ENCODE data around the gene HK2. TPM values are rescaled to one million over a fixed set of nuclear protein-coding genes. Genes with fewer than 3 reads are reported as not detected.
"Not testable (repeated sequence)": the region's sequence is repeated elsewhere in the genome, so short reads cannot be mapped to it uniquely, and the experiment has no call there.

Gene HK2
- 6.8 TPM for total RNA-seq

DNA sequence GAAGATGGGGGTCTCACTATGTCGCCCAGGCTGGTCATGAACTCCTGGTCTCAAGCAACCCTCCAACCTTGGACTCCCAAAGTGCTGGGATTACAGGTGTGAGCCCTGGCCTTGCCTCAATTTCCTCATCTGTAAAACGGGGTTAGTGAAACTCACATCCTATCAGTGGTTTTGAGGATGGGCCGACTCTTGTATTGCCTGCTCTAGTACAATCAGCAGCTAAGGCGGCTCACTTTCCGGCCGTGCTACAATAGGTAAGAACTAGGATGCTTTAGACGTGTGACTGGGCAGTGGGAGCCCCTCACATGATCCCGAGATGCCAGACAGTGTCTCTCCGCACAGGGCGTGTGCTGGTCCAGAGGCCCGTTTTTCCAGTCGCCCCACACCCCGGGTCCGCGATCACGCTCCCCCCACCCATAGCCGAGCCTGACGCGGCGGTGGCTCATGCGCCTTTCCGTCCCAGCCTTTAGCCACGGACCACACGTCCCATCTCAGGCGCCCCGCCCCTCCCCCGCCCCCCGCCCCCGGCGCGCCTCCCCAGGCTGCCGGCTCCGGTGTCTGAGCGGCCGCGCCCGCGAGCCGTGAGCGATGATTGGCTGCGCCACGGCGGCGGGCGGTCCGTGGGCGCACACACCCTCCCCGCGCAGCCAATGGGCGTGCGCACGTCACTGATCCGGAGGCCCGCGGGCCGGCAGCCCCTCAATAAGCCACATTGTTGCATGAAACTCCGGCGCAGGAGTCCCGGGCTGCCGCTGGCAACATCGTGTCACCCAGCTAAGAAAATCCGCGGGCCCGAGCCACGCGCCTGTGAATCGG is at the start of gene HK2:
Gene HK2, plus strand, starts transcription at position 710 of the 816 bp plus-strand sequence. CDS start 454 bp downstream, outside the sequence.
- intact Hi-C loops (cut with DNase I) = loop anchor here (2.0 to 5.0 kb wide), 5 partner anchors 43 to 181 kb away; partner anchors contain the start of gene SEMA4F
- no peaks in the 10 kb centered on the region for H3K27me3 ChIP-seq
- peak within 1 kb of the TSS; percentile 71 to 81 for H3K4me3 ChIP-seq
- no peaks in the 10 kb centered on the region for H3K36me3 ChIP-seq
- H3K4me1 ChIP-seq = peaks cover 0 to 15% of the 10 kb centered on the region in 2 donors
- TF ChIP-seq, protein P1, sequence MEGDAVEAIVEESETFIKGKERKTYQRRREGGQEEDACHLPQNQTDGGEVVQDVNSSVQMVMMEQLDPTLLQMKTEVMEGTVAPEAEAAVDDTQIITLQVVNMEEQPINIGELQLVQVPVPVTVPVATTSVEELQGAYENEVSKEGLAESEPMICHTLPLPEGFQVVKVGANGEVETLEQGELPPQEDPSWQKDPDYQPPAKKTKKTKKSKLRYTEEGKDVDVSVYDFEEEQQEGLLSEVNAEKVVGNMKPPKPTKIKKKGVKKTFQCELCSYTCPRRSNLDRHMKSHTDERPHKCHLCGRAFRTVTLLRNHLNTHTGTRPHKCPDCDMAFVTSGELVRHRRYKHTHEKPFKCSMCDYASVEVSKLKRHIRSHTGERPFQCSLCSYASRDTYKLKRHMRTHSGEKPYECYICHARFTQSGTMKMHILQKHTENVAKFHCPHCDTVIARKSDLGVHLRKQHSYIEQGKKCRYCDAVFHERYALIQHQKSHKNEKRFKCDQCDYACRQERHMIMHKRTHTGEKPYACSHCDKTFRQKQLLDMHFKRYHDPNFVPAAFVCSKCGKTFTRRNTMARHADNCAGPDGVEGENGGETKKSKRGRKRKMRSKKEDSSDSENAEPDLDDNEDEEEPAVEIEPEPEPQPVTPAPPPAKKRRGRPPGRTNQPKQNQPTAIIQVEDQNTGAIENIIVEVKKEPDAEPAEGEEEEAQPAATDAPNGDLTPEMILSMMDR (IDR thresholded peaks at IDR 0.05) = no peak
- no peaks in the 10 kb centered on the region for H3K9me3 ChIP-seq
- H3K27ac ChIP-seq = peak within 1 kb of the TSS; percentile 78 to 87
- peak; percentile 54 to 91 for DNase-seq (ENCODE audit: low spot score in 2 of 2)

DNA sequence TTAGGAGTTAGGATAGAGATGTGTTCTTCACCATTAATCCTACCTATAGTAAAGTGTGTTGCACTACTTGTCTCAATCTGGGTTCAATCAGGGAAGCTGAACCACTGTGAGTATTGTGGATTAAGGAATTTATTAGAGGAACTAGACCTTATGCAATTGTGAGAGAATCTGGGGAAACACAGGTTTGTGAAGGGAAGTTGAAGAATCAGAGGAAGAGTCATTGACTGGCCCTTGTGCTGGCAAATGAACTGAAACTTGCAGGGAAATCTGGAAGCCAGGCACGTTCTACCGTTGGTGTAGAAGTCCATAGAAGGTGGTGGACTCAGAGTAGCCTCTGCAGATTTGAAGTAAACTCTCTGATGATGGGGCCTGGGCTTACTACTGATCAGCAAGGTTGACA is 44.7 kb upstream of the HK2 start:
- H3K36me3 ChIP-seq = no peaks in the 10 kb centered on the region
- TF ChIP-seq, protein P1 (IDR thresholded peaks at IDR 0.05) = no peak
- H3K27me3 ChIP-seq = no peaks in the 10 kb centered on the region
- no peak overlapping the region for H3K27ac ChIP-seq
- no peaks in the 10 kb centered on the region for H3K9me3 ChIP-seq
- no peaks in the 10 kb centered on the region for H3K4me1 ChIP-seq
- intact Hi-C loops (cut with DNase I) = no loop called here
- no peak for DNase-seq (ENCODE audit: low spot score in 2 of 2)
- no peak overlapping the region for H3K4me3 ChIP-seq

DNA sequence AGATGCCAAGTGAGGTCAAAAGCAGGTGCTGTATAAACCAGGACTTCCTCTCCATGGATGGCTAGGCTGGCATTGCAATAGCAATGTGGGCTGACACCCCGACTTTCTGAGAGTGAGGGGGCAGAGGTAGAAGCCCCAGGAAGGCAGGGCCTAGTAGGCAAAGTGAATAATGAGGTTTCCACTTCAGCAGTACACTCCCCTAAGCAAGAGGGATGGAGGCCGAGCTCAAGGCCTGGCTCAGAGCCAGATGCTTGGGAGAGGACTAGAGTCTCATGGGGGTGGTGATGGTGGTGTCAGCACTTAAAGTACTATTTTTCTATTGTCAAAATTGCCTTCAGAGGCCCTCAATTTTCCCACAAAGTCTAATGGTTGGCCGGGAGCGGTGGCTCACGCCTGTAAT is 41.6 kb upstream of the HK2 start:
- Histone ChIP-seq H3K27ac (no peak overlapping the region), H3K4me3 (no peak overlapping the region), H3K9me3 (no peaks in the 10 kb centered on the region), H3K27me3 (no peaks in the 10 kb centered on the region), H3K36me3 (no peaks in the 10 kb centered on the region), H3K4me1 (no peaks in the 10 kb centered on the region)
- TF ChIP-seq, protein P1 (IDR thresholded peaks at IDR 0.05) = no peak
- intact Hi-C loops (cut with DNase I) = no loop called here
- no peak for DNase-seq (ENCODE audit: low spot score in 2 of 2)

DNA sequence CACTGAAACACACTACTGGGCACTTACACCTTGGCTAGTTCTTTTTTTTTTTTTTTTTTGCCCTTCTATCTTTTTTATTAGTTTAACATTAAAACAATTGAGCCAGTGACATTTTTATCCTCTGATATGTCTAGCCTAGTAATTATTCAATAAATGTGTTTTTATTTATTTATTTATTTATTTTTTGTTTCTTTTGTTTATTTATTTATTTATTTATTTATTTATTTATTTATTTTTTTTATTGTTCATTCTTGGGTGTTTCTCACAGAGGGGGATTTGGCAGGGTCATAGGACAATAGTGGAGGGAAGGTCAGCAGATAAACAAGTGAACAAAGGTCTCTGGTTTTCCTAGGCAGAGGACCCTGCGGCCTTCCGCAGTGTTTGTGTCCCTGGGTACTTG is 39.0 kb upstream of the HK2 start:
- H3K27ac ChIP-seq; H3K9me3 ChIP-seq; DNase-seq (ENCODE audit: low spot score in 2 of 2); H3K4me3 ChIP-seq; H3K4me1 ChIP-seq; intact Hi-C loops (cut with DNase I); H3K36me3 ChIP-seq; H3K27me3 ChIP-seq: not testable (repeated sequence)

DNA sequence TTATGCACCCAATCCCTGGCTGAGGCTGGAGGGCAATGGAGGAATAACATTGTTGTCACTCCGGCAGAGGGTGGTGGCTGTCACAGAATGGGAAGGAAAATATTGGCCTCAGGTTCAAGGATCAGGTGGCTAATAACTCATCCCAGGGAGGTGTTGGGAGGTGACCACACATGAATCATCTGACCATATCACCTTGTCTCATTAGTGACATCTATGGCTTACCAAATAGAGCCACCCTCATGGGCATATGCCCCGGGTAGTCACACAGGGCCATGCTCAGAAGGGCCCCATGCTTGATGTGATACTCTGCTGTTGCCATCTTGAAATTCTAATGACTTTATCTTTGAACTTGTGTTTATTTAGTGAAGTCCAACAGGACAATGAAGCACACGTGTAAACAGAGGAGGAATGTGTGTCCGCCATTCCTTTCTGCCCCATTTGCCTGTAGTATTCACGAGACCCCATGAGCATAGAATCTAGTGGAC is 27.5 kb upstream of the HK2 start:
- Histone ChIP-seq H3K4me1 (no peaks in the 10 kb centered on the region), H3K9me3 (no peaks in the 10 kb centered on the region), H3K36me3 (no peaks in the 10 kb centered on the region), H3K27ac (no peak overlapping the region), H3K4me3 (no peak overlapping the region), H3K27me3 (no peaks in the 10 kb centered on the region)
- no peak for DNase-seq (ENCODE audit: low spot score in 2 of 2)
- intact Hi-C loops (cut with DNase I) = no loop called here
- TF ChIP-seq, protein P1 (IDR thresholded peaks at IDR 0.05) = no peak

DNA sequence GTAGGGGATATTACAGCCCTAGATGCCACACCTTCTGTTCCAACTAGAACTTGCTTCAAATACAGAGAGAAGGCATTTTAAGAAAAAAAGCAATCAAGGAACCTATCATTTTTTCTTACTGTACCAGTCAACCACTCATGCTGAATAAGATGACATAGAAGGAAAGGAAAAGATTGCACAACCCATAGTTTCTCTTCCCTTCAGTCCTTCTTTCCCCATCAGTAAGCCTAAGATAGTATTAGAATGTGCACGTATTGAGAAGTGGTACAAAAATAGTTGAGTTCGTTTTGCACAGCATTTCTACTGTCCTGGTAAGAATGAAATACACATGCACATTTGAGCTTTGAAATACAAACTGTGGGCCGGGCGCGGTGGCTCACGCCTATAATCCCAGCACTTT is 27.0 kb upstream of the HK2 start:
- no peak for DNase-seq (ENCODE audit: low spot score in 2 of 2)
- intact Hi-C loops (cut with DNase I) = no loop called here
- TF ChIP-seq, protein P1 (IDR thresholded peaks at IDR 0.05) = no peak

More for the DNA sequence above, 27.0 kb upstream of the HK2 start:
- Histone ChIP-seq H3K9me3 (no peaks in the 10 kb centered on the region), H3K27ac (no peak overlapping the region), H3K27me3 (no peaks in the 10 kb centered on the region), H3K36me3 (no peaks in the 10 kb centered on the region), H3K4me1 (no peaks in the 10 kb centered on the region), H3K4me3 (no peak overlapping the region)

Data from ascending aorta (tissue), 2 donors.